GM18526 (cell line): Measurements from ENCODE around the gene ADGRV1.

Source experiments
- POLR2A ChIP-seq: IDR thresholded peaks from 3 replicates; pipeline ENCODE4 v1.6.1; 2011; ENCODE audit not compliant: insufficient read length; ENCODE audit errors: extremely low read depth

Gene ADGRV1

DNA sequence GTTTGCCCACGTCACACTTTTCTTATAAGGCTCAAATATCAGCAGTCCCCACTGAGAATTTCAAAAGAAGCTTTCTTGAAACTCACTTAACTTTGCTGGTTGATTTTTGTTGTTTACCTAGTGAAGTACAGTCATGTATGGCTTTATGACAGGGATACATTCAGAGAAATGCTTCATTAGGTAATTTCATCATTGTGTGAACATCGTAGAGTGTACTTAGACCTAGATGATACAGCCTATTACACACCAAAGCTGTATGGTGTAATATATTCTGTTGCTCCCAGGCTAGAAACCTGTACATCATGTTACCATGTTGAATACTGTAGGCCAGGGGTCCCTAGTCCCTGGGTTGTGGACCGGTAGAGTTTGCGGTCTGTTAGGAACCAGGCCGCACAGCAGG is 647.5 kb downstream of the ADGRV1 start:
- TF ChIP-seq POLR2A = no peak

DNA sequence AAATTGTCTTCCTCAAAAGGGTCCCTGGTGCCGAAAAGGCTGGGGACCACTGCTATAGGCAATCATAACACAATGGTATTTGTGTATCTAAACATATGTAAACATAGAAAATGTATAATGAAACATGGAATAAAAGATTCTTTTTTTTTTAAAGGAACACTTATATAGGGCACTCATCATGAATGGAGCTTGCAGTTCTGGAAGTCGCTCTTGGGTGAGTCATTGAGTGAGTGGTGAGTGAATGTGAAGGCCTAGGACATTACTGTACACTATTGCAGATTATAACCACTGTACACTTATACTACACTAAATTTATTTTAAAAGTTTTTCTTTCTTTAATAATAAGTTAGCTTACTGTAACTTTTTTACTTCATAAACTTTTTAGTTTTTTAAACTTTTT is 648.1 kb downstream of the ADGRV1 start:
- TF ChIP-seq POLR2A = no peak

- TF ChIP-seq POLR2A = no peak
Observed at GRCh38 chr5:91207248-91207647, 648.7 kb downstream of the ADGRV1 start.

DNA sequence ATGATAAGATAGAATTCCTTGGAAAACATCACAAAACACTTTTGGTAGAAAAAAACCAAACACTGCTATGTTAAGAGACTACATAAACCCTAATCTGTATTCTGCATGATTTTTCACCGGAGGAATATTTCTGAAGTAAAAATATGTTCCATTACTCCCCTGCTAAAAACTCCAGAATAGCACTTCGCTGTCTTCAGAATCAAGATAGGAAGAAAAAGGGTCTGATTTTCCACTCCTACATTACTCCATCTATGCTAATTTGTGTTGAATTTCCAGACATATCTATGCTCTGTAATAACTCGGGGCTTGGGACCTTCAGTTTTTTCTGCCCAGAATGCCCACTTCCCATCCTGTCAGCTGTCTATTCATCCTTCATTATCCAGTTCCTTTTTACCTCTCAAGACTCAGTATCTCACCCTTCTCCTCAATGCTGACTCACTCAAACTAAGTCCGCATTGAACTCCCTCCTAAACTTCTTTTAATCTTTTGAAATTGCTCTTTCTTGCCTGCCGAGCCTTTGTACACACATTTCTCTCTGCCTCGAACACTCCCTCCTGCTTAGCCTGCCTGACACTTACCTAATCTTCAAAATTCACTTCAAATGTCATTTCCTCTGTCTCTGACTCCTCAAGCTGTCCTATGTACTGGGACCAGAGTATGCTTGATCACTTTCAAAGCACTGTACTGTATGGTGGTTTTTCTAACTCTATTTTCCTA is 653.6 kb downstream of the ADGRV1 start:
- TF ChIP-seq POLR2A = no peak

GRCh38 chr5:91212714-91213092 is 654.1 kb downstream of the ADGRV1 start:
- no peak for TF ChIP-seq POLR2A
